Activated gamma-delta T cell treated with anti-CD3 and anti-CD28 coated beads, Interleukin-2, amount 50 U/mL, for 16 hours (primary cell): ENCODE data around the gene PRKCA.
"Not testable (repeated sequence)": the region's sequence is repeated elsewhere in the genome, so short reads cannot be mapped to it uniquely, and the experiment has no call there.

Experiments used
- DNase-seq: peaks from one replicate; pipeline ENCODE4 v3.0.0-alpha.2; 2020; ENCODE audit warnings: low read depth

The PRKCA gene

DNA sequence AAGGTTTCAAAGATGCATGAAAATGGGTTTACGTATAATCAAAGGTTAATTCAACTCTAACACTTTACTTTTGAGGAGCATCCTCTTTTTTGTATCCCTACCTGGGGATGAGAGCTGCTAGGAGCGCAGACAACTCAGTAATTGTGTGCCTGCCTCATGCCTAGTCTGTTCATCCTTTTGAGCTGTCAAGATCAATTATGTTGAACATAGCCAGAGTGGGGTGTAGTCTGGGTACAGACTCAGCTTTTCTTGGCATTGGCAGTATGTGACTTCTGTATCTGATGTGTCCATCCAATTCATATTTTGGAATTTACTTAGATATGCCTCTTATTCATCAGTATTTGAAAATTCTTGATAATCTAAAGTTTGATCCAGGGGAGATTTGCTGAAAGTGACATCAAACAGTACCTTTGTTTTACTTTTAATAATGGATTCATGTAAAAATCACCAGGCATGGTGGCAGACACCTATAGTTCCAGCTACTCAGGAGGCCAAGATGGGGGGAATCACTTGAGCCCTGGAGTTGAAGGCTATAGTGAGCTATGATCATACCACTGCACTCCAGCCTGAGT lies 24.1 kb downstream of the PRKCA start:
- DNase-seq, result no peak

DNA sequence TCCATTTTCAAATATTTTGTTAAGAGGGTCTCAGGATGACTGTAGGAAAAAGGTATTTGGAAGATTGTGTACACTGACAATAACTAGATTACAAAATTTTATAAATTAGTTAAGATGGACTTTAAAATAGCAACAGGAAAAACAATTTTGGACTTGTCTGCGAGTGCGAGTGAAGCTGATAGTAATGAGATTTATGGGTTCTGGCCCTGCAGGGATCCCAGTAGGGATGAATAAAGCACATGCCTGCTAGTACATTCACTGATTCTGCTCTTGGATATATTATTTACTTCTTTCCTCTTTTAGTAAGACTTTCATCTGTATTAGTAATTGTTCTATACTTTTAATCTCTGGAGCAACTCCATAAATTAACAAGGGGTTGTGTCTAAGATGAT lies 28.2 kb downstream of the PRKCA start:
- no peak for DNase-seq

DNA sequence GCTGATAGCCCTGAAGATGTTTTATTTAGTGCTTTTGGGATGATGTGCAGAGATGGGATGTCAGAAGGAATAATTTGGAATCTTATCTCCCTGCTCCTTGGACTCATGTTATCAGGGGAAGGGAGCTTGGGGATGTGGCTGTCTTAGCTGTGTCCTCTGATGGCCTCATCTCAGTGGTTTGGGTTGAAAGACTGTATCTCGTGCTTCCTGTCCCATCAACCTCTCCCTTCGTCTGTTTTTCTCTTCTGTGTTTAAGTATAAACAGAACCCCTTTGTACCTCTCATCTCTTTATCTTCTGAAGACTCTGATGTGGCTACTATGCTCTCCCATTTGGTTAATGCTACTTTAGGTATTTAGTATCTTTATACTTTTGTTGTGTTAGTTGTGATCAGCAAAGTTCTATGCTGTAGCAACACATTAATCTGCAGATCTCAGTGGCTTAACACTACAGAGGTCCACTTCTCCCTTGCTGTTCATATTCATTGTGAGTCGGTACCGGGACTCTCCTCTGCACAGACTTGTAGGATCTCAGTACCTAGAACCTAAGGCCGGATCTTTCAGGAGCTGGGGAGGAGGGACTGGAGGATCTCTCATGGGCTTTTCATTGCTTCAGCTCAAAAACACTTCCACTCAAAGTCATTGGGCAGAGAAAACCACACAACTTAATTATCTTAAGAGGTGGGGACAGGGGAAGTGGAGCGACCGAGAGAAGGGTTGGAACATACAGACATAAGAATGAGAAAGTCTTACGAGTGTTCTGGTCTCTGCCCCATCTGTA lies 28.8 kb downstream of the PRKCA start:
- DNase-seq, result no peak

DNA sequence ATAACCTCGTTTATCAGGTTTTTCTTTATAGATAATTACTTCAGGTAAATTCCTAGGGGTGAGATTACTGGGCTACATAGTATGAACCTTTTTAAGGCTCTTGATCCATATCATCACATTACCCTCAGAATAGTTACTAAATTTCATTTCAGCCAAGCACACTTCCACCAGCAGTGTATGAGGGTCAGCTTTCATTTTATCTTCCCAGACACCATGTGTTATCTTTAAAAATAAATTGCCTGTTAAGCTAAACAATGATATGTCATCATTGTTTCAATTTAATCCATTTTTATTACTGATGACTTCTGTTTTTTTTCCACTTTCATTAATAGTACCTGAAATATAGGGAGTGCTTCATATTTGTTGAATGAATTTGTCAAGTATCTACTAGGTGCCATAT lies 33.4 kb downstream of the PRKCA start:
- DNase-seq, result no peak

DNA sequence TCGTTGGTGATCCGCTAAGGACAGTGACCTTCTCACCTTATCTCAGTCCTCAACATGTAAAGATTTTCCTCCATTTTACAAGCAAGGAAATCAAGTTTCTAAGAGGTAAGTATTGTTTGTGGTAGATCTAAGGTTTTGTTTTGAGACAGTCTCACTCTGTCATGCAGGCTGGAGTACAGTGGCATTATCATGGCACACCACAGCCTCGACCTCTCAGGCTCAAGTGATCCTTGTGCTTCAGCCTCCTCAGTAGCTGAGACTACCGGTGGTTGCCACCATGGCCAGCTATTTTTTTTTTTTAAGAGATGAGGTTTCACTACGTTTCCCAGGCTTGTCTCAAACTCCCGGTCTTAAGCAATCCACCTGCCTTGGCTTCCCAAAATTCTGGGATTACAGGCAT lies 34.9 kb downstream of the PRKCA start:
- no peak for DNase-seq

DNA sequence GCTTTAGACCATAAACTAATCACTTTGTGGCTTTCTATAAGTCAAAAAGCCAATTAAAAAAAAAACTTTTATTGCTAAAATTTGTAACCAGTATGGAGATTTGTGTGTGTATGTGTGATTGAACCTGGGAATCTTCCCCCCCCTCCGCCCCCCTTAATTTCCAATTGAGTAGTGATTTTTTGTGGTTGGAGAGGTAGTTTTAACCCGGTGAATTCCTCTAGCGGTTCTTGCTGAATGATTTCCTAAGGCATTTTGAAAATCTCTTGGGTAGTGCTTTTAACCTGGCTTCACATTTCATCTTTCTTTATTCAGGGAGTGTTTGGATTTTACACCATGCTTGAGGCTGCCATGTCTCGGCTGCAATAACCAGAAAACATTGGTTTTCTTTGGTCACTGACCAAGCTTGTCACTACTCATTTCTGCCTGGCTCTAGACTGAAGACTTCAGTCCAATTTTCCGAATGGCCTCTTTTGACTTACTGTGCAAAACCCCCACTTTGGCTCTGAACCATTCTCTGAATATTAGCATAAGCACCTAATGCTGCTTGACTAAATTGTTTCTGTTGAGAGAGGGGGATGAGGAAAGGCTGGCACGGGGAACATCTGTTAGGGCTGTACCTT lies 35.6 kb downstream of the PRKCA start:
- DNase-seq, result no peak

DNA sequence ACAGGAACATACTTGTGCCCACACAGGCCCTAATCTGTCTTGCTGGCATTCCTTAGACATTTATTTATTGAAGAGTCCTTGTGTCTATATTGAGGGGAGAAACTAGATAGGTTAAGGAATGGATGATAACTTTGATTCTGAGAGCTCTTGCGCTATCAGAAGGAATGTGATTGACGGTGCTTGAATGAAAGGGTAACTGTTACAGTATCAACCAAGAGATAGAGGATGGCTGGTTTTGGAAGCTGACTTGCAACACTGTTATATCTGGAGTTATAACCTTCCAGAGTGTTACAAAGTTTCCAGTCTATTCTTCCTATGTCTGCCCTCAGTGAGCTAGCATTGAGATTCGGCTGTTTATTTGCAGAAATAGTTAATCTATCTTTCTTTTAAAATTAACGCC lies 36.5 kb downstream of the PRKCA start:
- DNase-seq, result no peak

DNA sequence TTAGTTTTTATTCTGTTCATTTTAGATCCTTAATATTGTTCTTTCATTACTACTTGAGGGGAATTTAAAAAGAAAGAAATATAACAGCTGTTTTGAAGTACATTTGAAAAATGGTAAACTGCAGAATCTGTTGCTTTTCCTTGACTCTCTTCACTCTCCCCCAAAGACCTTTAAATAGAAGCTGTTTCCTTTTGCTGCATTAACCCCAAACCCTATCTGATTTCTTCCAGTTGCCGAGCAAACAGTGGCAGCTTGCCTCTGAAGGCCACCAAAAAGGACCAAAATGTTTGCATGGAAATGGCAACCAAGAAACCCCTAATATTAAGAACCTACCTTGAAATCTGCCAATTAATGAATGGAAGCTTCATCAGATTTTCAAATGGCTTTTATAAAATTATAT lies 37.1 kb downstream of the PRKCA start:
- no peak for DNase-seq

DNA sequence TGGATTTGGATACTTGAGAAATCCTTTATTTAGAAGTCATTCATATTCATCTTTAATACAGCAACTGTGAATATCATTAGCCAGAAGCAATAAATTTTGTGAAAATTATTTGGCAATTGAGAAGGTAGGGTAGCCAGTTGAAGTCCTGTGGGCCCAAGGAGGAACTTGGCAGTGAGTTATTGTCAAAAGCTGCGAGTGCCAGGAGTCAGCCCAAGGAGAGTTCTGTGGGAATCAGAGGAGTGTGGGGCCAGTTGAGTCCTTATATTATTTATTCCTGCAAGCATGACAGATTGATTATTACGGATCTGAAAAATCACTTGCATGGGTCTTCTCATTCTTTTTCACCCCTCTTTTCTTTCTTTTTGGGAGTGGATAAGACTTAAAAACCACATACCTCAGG lies 38.3 kb downstream of the PRKCA start:
- no peak for DNase-seq

DNA sequence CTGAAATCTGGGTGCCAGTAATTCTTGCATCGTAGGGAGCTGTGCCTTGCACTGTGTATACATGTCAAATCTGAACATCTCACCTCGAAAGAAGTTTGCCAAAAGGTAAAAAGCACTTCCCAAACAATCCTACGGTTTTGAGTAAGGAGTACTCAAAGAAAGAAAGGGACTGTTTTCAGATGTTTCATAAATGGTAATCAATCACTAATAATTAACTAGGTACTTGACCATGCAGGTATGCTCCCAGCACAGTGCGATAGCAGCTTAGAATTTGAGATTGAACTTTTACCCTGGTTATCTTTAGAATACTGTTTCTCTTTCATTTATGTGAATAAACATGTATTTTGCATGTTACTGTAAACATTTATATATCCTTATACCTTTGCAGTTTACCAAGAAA lies 39.0 kb downstream of the PRKCA start:
- DNase-seq, result no peak

DNA sequence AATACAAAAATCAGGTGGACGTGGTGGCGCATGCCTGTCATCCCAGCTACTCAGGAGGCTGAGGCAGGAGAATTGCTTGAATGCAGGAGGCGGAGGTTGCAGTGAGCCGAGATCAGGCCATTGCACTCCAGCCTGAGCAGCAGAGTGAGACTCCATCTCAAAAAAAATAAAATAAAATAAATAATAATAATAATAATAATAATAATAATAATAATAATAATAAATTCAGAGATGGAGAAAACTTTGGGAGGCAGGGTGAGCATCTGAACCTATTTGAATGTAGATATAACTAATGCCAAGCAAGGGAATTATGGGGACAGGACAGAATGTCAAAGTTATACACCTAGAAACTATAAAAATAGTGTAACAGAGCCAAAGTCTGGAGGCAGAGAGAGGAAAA lies 39.9 kb downstream of the PRKCA start:
- DNase-seq, result not testable (repeated sequence)

DNA sequence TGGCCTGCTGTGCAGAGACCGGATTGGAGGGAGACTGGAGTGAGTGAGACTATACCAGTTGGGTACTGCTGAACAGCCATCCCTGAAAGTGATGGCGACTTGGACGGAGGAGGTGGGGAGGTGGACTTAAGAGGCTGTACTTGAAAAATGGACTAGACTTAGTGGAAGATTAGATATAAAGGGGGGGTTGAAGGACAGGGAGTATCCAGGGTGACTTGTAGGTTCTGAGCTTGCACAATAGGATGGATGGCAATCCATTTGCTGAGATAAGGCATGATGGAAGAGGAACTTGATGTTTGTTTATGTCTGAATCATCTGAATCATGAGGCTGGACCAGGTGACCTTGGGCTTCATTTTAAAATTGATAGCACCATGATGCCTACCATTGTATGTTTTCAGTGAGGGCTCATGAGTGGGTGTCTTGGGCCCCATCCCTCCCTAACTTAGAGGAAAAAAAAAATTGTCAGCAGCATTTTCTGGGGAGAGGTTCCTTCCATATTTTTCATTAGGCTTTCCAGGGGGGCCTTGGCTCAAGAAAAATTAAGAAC lies 41.2 kb downstream of the PRKCA start:
- no peak for DNase-seq

DNA sequence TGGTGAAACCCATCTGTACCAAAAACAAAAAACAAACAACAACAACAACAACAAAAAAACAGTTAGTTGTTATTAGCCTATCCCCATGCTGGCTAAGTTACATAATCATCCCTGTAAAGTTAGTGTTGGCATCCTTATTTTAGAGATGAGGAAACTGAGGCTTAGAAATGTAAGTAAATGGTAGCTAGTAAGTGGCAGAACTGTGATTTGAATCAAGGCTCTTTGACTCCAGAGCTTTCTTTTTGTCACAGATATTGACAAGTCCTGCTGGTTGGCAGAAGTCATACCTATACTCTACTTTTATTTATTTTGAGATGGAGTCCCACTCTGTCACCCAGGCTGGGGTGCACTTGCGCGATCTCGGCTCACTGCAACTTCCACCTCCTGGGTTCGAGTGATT lies 42.1 kb downstream of the PRKCA start:
- no peak for DNase-seq

DNA sequence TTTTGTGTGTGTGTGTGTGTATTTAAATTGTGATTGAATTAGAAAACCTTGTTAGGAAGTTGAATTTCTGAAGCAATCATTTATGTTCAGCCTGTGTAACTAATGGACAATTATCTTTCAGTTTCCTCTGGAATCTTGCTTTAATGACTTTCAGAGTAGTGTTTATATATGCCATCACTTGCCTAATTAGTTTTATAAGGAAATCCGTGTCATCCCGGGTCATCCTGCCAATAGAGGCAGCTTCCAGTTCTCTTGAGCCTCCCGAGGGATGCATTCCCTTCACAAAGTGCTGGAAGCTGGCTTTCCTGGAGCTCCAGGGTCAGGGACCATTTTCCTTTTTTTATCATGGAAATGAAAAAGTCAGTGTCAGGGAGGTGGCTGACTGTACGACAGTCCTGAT lies 42.9 kb downstream of the PRKCA start:
- DNase-seq, result no peak

DNA sequence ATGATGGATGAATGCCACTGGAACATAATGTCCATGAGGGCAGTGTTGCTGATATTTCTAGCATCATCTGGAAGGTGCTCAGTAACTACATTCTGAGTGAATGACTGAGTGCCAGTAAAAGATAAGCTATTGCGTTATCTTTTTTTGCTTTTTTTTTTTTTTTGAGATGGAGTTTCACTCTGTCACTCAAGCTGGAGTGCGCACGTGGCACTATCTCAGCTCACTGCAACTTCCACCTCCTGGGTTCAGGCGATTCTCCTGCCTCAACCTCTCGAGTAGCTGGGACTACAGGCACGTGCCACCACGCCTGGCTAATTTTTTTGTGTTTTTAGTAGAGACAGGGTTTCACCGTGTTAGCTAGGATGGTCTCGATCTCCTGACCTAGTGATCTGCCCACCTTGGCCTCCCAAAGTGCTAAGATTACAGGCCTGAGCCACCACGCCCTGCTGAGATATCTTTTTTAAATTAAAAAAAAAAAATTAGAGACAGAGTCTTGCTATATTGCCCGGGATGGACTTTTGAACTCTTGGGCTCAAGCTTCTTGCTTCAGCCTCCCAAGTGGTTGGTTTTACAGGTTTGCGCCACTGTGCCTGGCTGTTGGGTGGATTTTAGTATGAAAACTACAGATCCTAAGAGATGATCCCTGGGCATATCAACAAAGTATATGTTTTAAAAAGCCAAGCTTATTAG lies 43.7 kb downstream of the PRKCA start:
- DNase-seq, result not testable (repeated sequence)

DNA sequence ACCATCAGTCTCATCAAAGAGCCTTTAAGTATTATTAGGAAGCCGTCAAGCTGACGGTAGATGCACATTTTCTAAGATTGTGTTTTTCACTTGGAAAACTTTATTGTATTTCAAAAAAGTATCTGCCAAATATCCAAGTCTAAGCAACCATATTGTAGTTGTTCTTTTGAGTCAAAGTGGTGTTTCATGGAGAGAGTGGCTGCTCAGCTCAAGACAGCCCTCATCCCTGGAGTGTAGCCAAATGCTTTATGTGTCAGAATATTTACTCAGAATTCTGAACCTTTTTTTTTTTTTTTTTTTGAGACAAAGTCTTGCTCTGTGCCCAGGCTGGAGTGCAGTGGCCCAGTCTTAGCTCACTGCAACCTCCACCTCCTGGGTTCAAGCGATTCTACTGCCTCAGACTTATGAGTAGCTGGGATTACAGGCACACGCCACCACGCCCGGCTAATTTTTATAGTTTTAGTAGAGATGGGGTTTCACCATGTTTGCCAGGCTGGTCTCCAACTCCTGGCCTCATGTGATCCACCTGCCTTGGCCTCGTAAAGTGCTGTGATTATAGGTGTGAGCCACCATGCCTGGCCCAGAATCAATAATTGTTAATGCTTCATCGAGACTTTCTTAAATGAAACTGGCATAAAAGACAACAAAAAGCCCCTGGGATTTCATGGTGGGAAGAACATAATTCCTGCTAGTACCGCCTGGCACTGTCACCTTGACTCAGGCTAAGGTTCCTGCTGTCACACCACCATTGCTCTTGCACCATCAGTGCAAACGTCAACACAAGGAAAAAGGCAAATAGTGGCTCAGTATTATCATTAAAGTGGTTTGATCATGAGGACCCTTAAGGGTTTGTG lies 45.5 kb downstream of the PRKCA start:
- DNase-seq, result no peak

DNA sequence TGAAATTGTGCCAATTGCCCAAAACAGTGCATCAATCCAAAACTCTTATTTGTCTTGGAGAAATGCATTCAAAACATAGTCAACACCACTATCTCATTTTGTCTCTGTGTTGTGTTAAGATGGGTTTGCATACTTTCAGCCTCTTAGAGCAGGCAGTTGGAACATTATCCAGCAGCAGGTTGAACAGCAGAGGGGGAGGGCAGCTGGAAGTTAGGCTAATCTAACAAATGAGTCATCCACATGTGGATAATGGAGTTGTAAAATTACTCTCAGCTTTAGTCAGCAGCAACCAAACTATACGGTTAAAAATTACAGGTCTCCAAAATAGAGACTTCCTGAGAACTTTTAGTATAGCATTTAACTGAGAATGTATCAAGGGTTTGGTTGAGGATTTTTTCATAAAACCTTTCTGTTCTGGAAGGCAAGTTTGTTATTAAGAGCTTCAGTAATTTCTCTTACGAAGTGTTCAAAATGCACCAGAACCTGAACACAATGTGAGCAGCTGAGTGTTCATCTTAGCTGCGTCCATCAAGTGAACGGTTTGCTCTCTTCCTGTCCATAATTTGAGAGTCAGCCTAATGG lies 46.3 kb downstream of the PRKCA start:
- DNase-seq, result no peak

DNA sequence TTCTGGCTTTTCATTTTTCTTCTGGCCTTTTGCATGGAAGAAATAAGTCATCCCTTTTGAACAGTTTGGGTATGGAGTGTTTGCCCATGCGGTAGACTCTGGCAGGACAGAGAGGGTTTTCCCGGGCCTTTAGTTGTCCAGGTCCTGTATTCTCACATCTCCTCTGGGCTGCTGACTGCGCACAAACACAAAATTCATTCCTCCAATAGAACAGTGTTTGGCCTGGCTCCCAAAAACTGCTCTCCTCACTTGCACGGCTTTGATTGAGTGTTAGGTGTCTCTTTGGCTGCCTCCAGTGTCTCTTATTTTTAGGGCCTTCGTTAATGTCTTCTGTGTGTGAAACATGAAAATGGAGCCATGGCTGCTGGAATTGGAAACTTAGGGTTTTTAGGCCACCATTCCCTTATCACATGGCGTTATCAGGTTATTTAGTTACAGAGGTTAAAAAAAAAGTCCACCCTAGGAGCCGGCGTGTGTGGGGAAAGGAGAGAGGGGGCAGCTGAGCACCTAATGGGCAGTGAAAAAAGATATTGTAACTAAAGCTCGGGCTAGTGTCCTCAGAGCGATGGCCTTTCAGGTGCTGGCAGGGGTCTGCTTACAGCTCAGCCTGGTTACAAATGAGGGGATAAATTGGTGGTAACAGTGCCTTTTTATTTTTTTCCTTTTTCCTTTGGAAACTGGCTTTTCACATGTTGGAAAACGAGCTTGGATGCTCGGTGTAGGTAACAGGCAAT lies 47.3 kb downstream of the PRKCA start:
- DNase-seq, result no peak

DNA sequence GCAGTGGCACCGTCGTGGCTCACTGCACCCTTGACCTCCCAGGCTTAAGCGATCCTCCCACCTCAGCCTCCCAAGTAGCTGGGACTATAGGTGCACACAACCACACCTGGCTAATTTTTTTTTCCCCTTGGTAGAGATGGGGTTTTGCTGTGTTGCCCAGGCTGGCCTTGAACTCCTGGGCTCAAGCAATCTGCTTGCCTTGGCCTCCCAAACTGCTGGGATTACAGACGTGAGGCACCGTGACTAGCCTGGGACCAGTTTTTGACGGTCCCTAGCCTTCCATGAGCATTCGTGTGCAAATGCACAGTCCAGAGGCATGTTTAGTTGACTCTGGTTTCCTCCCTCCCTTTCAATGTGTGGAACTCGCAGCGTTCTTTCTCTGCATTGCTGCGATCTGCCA lies 48.2 kb downstream of the PRKCA start:
- not testable (repeated sequence) for DNase-seq

DNA sequence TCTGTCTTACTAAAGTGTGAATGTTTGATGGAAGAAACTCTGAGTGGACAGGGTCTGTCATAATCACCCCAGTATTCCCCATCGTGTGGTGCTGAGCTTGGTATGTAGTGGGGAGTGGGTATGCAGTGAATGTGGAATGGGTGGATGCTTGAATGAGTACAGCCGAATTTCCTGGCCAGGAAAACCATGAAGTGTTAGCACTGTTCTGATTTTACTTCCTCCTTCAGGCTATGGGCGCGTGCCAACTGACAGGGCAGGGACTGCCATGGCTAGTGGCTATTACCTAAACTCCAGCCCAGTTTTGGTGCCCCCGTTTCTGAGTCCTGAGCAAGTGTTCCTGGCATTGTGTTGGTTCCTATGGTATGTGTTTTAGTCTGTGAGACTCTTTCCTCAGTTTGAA lies 48.6 kb downstream of the PRKCA start:
- no peak for DNase-seq

DNA sequence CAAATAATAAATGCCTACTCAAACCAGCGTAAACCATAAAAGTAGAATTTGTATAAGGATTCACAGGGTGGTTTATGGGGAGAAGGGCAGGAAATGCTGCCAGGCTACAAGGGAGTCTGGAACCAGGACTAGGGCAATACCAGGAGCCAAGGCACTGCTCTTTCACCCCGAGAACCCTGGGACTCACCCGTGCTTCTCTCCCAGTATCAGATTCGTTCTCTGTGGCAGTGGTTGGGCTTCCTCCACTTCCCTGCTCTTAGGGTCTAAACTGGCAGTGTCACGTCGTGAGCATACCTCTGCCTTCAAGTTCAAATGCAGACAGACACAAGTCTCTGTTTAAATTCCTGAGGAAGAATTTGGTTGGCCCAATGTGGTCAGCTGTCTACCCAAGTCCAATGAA lies 49.3 kb downstream of the PRKCA start:
- no peak for DNase-seq
